HL-60/S4 treated with phorbol 12-myristate 13-acetate at 8.2 ng/mL for 4 days and 3 days (cell line): ENCODE results near the gene NLRP3.
"Not testable (repeated sequence)": the region's sequence is repeated elsewhere in the genome, so short reads cannot be mapped to it uniquely, and the experiment has no call there.

Experiments used
- in situ Hi-C: fragments of 300-500 bp; cut with MboI; formaldehyde crosslinking; loops from 2 replicates; pipeline ENCODE4 v1.15.0; 2022; ENCODE audit warnings: low sequenced_read_pairs

The NLRP3 gene

DNA sequence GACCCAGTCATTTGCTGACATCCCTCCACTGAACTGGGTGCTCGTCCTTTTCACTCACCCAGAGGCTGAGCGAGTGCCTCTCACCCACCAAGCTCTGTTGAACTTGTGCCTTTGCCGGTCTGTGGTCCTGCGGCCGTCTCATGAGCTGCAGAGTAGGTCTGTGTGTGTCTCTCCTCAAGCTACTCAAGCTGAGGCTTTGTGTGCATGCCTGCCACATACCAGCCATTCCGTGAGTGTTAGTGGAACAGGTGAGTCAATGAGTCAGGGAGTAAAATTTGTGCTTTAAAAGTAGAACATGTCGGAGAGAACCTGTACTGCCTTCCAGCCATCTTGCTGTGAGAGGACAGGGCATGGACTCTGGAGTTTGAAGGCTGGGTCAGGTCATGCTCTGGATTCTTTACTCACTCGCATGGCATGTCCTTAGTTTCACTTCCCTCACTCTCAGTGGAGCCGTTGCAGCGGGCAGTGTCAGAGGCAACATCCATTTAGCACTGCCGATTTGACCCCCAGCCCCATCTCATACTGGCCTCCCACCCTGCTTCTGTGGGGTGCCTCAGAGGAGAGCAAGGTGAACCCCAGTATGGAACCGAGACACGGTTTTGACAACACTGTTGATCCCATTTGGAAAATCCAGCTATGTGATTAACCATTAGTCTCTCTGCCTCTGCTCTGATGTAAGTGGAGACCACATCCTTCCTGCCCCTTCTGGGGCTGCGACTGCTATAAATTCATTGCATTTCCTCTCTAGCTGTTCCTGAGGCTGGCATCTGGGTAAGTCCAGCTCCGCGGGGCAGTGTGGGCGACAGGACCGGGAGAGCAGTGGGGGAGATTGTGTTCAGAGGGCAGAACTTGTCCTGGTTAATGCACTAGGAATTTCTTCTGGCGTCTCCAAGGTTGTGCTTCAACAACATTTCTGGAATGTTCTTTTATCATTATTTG is at the start of gene NLRP3:
Gene NLRP3 (plus strand): TSS at position 751 of the 939 bp plus-strand sequence. CDS start 2,628 bp downstream, outside the sequence.
- in situ Hi-C loops: no loop called here

DNA sequence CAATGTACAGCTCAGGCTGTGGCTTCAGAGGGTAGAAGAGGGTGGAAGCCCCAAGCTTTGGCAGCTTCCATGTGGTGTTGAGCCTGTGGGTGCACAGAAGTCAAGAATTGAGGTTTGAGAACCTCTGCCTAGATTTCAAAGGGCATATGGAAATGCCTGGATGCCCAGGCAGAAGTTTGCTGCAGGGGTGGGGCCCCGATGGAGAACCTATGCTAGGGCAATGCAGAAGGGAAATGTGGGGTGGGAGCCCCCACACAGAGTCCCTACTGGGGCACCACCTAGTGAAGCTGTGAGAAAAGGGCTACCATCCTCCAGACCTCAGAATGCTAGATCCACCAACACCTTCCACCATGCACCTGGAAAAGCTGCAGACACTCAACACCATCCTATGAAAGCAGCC is 49.6 kb upstream of the NLRP3 start:
- in situ Hi-C loops: not testable (repeated sequence)

DNA sequence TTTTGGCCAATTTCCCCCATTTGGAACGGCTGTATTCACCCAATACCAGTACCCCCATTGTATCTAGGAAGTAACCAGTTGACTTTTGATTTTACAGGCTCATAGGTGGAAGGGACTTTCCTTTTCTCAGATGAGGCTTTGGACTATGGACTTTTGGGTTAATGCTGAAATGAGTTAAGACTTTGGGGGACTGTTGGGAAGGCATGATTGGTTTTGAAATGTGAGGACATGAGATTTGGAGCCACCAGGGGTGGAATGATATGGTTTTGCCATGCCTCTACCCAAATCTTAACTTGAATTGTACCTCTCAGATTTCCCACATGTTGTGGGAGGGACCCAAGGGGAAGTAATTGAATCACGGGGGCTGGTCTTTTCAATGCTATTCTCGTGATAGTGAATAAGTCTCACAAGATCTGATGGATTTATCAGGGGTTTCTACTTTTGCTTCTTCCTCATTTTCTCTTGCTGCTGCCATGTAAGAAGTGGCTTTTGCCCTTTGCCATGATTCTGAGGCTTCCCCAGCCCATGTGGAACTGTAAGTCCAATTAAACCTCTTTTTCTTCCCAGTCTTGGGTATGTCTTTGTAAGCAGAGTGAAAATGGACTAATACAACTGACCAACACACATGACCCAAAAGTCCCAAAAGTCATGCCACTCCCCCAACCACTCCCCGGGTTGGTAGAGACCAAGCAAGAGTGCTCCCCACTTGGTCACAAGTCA is 48.9 kb upstream of the NLRP3 start:
- in situ Hi-C loops: no loop called here

DNA sequence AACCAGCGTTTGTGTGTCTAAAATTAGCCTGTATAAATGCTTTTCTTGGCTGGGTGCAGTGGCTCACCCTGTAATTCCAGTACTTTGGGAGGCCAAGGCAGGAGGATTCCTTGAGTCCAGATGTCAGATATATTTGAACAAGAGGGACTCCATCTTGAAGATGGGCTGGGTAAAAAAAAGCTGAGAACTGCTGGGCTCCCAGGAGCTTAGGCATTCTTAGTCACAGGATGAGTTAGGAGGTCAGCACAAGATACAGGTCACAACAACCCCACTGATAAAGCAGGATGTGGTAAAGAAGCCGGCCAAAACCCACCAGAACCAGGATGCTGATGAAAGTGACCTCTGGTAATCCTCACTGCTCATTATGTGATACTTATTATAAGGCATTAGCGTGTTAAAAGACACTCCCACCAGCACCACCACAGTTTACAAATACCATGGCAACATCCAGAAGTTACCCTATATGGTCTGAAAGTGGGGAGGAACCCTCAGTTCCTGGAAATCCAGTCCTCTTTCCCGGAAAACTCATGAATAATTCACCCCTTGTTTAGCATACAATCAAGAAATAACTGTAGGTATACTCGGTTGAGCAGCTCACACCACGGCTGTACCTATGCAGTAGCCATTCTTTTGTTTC is 48.1 kb upstream of the NLRP3 start:
- in situ Hi-C loops: no loop called here

DNA sequence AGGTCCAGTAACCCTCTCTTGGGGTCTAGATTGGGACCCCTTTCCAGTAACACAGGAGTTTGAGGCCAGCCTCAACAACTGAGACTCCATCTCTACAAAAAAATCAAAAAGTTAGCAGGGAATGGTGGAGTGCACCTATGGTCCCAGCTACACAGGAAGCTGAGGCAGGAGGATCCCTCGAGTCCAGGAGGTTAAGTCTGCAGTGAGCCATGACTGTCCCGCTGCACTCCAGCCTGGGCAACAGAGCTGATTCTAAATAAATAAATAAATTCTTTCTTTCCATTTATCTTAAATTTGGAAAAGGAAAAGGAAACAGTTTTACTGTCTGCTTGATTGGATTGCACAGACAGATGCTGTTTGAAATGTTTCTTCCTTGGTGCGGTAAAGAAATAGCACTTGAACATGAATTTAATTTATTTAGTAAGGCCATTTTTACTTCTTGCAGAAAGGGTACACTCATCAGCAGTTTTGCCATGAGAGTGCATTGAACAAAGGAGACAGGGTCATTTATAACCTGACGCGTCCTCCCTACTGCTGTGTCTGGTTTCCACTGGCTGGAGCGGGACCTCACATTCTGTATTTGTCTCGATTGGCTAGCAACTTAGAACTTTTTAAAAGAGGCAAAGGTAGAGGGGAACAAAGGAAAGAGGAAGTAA is 47.4 kb upstream of the NLRP3 start:
- in situ Hi-C loops: no loop called here

DNA sequence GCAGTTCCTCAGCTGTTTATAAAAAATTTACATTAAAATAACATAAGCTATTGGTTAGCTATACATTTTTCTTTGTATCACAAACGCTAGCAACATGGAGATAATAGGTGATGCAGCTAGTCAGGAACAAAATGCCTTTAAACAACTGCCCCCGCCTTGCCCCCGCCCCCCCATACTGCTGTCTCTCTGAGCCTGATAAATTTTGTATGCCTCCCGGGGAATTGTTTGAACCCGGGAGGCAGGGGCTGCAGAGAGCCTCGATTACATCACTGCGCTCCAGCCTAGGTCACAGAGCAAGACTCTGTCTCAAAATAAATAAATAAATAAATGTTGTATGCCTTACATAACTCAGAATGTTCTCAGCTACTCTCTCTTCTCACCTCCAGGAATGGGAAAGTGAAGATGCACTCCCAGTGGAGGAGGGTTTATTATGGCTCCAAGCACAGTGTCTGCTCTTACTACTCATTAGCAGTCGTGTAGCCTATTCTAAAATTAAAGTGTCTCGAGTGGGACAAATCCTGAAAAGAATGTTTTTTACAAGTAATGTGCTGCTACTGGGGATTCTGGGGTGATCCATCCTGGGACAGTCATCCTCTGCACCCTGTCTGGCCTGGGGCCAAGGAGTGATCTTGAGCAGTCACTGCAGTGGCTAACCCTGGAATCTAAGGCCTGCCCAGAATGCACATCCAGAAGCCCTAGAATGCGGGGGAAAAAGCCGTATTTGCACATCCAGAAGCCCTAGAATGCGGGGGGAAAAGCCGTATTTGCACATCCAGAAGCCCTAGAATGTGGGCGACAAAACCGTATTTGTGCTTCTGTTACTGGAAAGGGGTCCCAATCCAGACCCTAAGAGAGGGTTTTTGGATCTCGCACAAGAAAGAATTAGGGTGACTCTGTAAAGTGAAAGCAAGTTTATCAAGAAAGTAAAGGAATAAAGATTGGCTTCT is 44.9 kb upstream of the NLRP3 start:
- in situ Hi-C loops: loop anchor here (10.0 kb wide), 1 partner anchor 124 kb away; no protein-coding TSS in a partner anchor

DNA sequence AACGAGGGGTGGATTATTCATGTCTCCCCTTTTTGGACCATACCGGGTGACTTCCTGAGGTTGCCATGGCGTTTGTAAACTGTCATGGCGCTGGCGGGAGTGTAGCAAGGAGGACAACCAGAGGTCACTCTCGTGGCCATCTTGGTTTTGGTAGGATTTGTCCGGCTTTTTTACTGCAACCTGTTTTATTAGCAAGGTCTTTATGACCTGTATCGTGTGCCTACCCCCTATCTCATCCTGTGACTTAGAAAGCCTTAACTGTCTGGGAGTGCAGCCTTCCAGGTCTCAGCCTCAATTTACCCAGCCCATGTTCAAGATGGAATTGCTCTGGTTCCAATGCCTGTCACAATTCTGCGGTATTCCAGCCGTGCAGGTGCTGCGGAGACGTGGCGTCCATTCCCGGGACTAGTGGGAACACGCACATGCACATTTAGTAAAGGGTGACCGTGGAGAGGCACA is 44.1 kb upstream of the NLRP3 start:
- in situ Hi-C loops: loop anchor here (10.0 kb wide), 1 partner anchor 123 kb away; no protein-coding TSS in a partner anchor

DNA sequence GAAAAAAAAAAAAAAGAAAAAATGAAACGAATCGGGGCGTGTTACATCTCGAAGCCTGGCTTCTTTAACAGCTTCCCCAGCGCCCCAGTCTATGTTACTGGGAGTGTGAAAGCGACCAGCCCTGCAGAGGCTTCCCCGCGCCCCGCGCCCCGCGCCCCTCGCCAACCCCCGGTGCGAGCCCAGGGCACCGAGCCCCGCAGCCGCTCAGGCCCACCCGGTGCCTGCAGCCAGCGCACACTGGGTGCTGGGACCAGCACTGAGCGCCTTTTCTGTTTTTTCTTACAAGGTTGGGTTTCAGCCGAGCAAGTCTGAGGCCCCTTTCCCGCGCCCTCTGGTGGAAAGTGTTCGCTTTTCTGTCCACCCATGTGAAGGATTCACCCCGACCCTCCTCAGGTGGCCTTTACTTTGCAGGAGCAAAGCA is 42.2 kb upstream of the NLRP3 start:
- in situ Hi-C loops: loop anchor here (10.0 kb wide), 1 partner anchor 121 kb away; no protein-coding TSS in a partner anchor

DNA sequence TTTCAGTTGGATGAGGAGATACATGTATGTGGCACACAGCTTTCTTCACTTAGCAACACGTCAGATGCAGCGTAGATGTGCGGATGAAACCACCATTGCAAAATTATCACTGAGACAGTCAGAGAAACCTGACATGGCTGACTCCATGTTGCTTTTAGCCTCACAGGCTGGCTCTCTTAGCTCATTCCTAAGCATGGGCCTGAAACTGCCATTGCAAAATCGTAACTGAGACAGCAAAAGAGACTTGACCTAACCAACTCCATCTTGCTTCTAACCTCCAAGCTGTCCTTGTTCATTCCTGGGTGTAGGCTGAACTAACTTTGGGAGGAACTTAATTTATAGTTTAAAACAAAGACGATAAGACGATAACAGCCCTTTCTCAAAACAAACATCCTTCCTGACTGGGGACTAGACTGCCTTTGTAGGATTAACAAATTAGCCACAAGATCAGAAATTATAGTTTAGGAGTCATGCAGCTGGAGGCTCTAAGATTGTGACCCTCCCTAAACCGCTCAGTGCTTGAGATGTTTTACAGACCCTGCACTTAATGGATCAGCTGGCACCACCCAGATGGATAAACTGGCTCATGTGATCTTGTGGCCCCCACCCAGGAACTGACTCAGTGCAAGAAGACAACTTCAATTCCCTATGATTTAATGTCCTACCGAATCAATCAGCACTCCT is 41.2 kb upstream of the NLRP3 start:
- in situ Hi-C loops: loop anchor here (10.0 kb wide), 1 partner anchor 120 kb away; no protein-coding TSS in a partner anchor

DNA sequence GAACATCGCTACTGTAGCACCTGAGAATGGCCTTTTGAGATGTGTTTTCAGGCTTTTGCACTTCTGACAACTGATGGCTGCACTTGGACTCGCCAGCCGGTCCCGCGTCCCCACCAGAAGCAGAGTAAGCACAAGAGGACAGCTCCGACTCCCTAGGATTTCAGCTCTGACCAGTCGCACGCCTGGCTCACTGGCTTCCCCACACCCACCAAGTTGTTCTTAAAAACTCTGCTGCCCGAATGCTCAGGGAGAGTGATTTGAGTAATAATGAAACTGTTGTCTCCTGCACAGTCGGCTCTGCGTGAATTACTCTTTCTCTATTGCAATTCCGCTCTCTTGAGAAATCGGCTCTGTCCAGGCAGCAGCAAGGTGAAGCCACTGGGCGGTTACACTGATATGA is 40.2 kb upstream of the NLRP3 start:
- in situ Hi-C loops: loop anchor here (10.0 kb wide), 1 partner anchor 119 kb away; no protein-coding TSS in a partner anchor

DNA sequence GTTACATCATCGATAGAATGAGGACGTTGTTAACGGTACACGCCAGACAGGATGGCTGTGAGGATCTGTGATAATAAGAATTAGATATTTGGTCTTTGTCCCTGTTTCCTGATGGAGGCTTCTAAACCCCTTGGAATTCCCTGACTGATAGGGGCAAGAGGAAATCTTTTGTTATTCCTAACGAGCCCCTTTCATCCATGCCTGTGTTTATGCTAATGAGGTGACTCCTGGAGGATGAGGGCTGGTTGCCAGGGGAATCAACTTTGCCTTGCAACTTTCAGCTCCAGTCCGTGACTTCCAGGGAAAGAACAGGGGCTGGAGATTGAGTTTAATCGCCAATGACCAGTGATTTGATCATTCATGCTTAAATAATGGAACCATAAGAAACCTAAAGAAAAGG is 39.3 kb upstream of the NLRP3 start:
- in situ Hi-C loops: loop anchor here (10.0 kb wide), 1 partner anchor 118 kb away; no protein-coding TSS in a partner anchor

DNA sequence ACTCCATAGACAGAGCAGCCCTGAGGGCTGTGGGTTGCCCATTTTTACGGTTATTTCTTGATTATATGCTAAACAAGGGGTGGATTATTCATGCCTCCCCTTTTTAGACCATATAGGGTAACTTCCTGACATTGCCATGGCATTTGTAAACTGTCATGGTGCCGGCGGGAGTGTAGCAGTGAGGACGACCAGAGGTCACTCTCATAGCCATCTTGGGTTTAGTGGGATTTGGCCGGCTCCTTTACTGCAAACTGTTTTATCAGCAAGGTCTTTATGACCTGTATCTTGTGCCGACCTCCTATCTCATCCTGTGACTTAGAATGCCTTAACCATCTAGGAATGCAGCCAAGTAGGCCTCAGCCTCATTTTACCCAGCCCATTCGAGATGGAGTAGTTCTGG is 38.3 kb upstream of the NLRP3 start:
- in situ Hi-C loops: loop anchor here (10.0 kb wide), 1 partner anchor 117 kb away; no protein-coding TSS in a partner anchor

DNA sequence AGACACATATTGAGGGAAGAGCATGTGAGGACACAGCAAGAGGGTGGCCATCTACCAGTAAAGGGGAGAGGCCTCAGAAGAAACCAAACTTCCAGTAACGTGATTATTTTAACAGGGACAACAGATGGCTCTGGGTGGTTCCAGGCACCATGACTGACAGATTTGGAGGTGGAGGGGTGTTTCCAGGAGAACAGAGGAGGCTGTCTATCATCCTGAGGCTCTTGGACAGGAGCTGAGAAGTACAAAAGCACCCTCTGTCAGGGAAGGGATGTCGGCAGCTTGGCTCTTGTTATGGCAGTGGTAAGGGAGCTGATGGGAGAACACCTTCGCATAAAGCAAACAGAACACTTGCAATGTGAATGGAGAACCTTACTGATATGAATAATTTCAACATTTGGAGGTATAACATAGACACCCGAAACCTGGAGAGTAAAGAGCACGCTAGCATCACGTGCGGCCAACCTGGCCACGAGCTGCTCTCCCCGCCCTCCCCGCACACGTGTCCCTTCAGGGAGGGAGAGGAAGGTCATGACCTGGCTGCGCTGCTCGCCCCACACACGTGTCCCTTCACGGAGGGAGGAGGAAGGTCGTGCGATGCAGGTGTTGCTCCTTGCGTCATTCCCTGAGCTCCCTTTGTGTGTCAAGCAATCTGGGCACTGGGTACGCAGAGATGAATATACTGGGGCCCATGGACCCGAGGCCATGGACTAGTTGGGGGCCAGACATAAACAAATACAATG is 37.5 kb upstream of the NLRP3 start:
- in situ Hi-C loops: loop anchor here (10.0 kb wide), 1 partner anchor 116 kb away; no protein-coding TSS in a partner anchor

DNA sequence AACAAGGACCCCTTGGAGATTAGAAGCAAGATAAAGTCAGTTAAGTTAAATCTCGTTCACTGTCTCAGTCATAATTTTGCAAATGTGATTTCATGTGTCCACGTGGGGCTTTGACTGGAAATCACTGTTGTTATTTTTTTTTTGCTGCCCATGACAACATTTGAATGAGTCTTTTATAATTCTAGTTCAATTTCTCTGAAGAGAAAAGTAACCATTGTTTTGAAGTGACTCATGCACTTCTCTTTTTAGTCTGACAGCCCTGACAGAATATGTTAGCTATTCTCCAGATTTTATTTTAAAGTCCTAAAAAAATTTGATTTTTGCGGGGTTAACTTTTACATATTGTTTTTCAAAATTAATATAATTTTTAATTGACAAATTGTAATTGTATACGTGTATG is 30.7 kb upstream of the NLRP3 start:
- in situ Hi-C loops: no loop called here

DNA sequence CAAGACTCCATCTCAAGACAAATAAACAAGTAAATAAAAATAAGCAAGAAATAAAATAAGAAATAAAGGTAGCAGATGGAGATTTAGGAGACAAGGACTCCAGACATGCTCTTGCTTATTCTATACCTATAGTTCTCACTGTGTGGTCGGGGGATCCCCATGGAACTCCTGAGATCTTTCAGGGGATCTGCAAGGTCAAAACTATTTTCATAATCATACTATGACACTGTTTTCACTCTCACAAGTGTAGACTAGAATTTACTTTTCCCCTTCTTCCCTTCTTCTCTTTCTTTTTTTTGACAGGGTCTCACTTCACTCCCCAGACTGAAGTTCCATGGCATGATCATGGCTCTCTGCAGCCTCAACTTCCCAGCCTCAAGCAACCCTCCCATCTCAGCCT is 29.8 kb upstream of the NLRP3 start:
- in situ Hi-C loops: no loop called here

DNA sequence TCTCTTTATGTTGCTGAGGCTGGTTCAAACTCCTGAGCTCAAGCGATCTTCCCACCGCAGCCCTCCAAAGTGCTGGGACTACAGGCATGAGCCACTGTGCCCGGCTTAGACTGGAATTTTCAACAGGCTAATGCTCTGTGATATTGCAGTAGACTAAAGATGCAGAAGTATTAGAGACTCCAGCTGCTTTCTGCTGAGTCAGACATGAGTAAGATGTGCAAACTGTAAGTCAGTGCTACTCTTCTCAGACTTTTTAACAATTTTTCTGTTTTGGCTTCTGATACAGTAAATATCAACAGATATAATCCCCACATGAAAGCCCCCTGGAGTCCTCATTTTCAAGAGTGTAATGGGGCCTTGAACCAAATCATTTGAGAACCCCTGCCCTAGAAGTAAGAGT is 29.3 kb upstream of the NLRP3 start:
- in situ Hi-C loops: no loop called here

DNA sequence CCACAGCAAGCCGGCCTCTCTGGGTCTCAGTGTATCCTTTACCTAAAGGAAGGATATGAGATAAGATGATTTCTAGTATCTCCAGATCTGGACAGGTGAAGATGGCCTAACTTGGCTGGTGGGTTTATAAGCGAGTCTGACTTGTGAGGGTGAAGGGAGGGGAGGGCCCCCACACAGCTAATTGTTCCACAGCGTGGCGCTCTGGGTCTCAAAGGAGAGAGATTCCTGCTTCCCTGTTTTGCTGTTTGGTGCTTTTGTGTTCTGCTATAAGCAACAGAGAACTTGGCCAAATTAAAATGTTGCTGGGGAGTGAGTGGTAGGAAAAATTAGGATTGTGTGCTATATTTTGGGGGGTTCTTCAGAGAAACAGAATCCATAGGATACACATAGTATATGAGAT is 28.9 kb upstream of the NLRP3 start:
- in situ Hi-C loops: no loop called here

DNA sequence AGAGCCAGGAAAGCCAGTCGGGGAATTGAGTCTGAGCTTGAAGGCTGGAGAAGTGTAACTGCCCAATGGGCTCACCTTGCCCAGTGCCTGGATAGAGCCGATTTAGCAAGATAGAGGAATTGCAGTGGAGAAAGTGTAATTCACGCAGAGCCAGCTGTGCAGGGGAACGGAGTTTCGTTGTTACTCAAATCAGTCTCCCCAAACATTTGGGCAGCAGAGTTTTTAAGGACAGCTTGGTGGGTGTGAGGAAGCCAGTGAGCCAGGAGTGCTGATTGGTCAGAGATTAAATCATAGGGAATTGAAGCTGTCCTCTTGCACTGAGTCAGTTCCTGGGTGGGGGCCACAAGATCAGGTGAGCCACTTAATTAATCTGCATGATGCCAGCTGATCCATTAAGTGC is 28.4 kb upstream of the NLRP3 start:
- in situ Hi-C loops: no loop called here
